Measurements from ENCODE around the gene PDE1A. TPM values are rescaled to one million over a fixed set of nuclear protein-coding genes. Genes with fewer than 3 reads are reported as not detected.

PDE1A gene
- total RNA-seq, 2 donors from 2014 or later: 0.31 TPM; not detected in 1

- no peak overlapping the region for H3K4me3 ChIP-seq (ENCODE audit: low read length)
- no peak overlapping the region for H3K9ac ChIP-seq (ENCODE audit: extremely low read depth, low read length, poor library complexity, severe bottlenecking)
- WGBS, 2 experiments (ENCODE audit: insufficient coverage in 1 of 2, insufficient read length in 1 of 2): 58 to 60% methylated on average over 1 to 5 of the region's 5 CpGs
- H3K4me1 Mint-ChIP-seq: peaks cover 14% of the 10 kb centered on the region
- no peak overlapping the region for H3K27ac Mint-ChIP-seq
- H3K27ac ChIP-seq (ENCODE audit: low read depth, low read length): no peak overlapping the region
- H3K36me3 Mint-ChIP-seq (ENCODE audit: low read depth): no peaks in the 10 kb centered on the region
- no peaks in the 10 kb centered on the region for H3K27me3 ChIP-seq (ENCODE audit: control insufficient read depth, insufficient read depth, low read length, poor library complexity, severe bottlenecking)
- H3K27me3 Mint-ChIP-seq (ENCODE audit: insufficient read depth): no peaks in the 10 kb centered on the region
- H3K4me1 ChIP-seq (ENCODE audit: control insufficient read depth, insufficient read depth, low read length): peaks cover 10% of the 10 kb centered on the region
- TF ChIP-seq CTCF (conservative IDR thresholded peaks at IDR 0.05): peak; percentile 75
- DNase-seq: peak; percentile 73
- H3K36me3 ChIP-seq (ENCODE audit: control insufficient read depth, insufficient read depth, low read length): no peaks in the 10 kb centered on the region
- no peaks in the 10 kb centered on the region for H3K9me3 ChIP-seq (ENCODE audit: control insufficient read depth, low read length)
- no peak overlapping the region for H3K4me3 Mint-ChIP-seq
- H3K9me3 Mint-ChIP-seq: no peaks in the 10 kb centered on the region
Measured at GRCh38 chr2:182240862-182241371, 185.9 kb downstream of the PDE1A start.

GRCh38 chr2:182230561-182230960 lies 196.3 kb downstream of the PDE1A start:
- H3K27me3 Mint-ChIP-seq (ENCODE audit: insufficient read depth): no peaks in the 10 kb centered on the region
- H3K27me3 ChIP-seq (ENCODE audit: control insufficient read depth, insufficient read depth, low read length, poor library complexity, severe bottlenecking): no peaks in the 10 kb centered on the region
- H3K27ac Mint-ChIP-seq: no peak overlapping the region
- no peak for DNase-seq
- H3K9ac ChIP-seq (ENCODE audit: extremely low read depth, low read length, poor library complexity, severe bottlenecking): no peak overlapping the region
- H3K4me1 Mint-ChIP-seq: no peaks in the 10 kb centered on the region
- no peak overlapping the region for H3K27ac ChIP-seq (ENCODE audit: low read depth, low read length)
- no peak overlapping the region for H3K4me3 ChIP-seq (ENCODE audit: low read length)
- H3K4me3 Mint-ChIP-seq: no peak overlapping the region
- H3K36me3 Mint-ChIP-seq (ENCODE audit: low read depth): no peaks in the 10 kb centered on the region
- H3K4me1 ChIP-seq (ENCODE audit: control insufficient read depth, insufficient read depth, low read length): no peaks in the 10 kb centered on the region
- no peaks in the 10 kb centered on the region for H3K9me3 ChIP-seq (ENCODE audit: control insufficient read depth, low read length)
- H3K9me3 Mint-ChIP-seq: no peaks in the 10 kb centered on the region
- no peaks in the 10 kb centered on the region for H3K36me3 ChIP-seq (ENCODE audit: control insufficient read depth, insufficient read depth, low read length)
- no peak for TF ChIP-seq CTCF (conservative IDR thresholded peaks at IDR 0.05)

- TF ChIP-seq CTCF (conservative IDR thresholded peaks at IDR 0.05): no peak
- 87 to 100% methylated on average over 1 to 2 of the region's 2 CpGs for WGBS, 2 experiments (ENCODE audit: insufficient coverage in 1 of 2, insufficient read length in 1 of 2)
- no peak for DNase-seq
Measured at GRCh38 chr2:182229297-182229696, 197.5 kb downstream of the PDE1A start.

More at GRCh38 chr2:182229297-182229696, 197.5 kb downstream of the PDE1A start:
- H3K9me3 ChIP-seq (ENCODE audit: control insufficient read depth, low read length): no peaks in the 10 kb centered on the region
- H3K4me1 Mint-ChIP-seq: no peaks in the 10 kb centered on the region
- H3K27me3 ChIP-seq (ENCODE audit: control insufficient read depth, insufficient read depth, low read length, poor library complexity, severe bottlenecking): no peaks in the 10 kb centered on the region
- no peak overlapping the region for H3K4me3 ChIP-seq (ENCODE audit: low read length)
- H3K4me1 ChIP-seq (ENCODE audit: control insufficient read depth, insufficient read depth, low read length): no peaks in the 10 kb centered on the region
- no peaks in the 10 kb centered on the region for H3K27me3 Mint-ChIP-seq (ENCODE audit: insufficient read depth)
- no peak overlapping the region for H3K4me3 Mint-ChIP-seq
- no peak overlapping the region for H3K9ac ChIP-seq (ENCODE audit: extremely low read depth, low read length, poor library complexity, severe bottlenecking)
- no peak overlapping the region for H3K27ac Mint-ChIP-seq
- H3K27ac ChIP-seq (ENCODE audit: low read depth, low read length): no peak overlapping the region
- no peaks in the 10 kb centered on the region for H3K36me3 Mint-ChIP-seq (ENCODE audit: low read depth)
- no peaks in the 10 kb centered on the region for H3K9me3 Mint-ChIP-seq
- no peaks in the 10 kb centered on the region for H3K36me3 ChIP-seq (ENCODE audit: control insufficient read depth, insufficient read depth, low read length)
